ENCODE data around the gene SLC25A12.
"Not testable (repeated sequence)": the region's sequence is repeated elsewhere in the genome, so short reads cannot be mapped to it uniquely, and the experiment has no call there.

The SLC25A12 gene

DNA sequence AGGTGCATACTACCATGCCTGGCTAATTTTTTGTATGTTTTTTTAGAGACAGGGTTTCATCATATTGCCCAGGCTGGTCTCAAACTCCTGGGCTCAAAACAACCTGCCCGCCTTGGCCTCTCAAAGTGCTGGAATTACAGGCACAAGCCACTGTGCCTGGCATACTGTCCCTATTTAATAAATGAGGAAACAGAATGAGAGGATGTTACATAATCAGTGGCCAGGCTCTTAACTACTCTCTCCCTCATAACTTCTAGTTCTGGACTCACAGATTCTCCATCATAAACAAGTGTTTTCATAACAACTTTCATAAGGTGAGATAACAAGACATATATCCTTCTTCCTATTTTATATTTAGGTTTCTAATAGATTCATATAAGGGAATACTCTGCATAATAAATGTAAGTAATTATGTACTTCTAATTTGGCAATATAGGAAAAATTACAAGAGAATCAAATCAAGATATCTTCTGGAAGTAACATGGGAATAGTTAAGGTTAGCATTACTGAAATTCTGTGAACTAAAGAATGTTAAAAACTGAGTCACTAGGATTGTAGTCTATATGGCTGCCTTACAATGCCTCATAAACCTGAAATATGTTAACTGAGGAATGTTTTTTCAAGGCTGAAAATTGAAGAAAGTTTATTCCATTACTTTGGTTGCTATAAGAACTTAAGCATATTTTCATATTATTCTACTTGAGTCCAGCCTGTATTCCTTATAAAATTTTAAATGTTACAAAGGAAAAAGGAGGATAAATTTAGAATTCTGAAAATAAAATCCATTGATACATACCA, 71.3 kb downstream of the SLC25A12 start:
- DNase-seq: no peak

DNA sequence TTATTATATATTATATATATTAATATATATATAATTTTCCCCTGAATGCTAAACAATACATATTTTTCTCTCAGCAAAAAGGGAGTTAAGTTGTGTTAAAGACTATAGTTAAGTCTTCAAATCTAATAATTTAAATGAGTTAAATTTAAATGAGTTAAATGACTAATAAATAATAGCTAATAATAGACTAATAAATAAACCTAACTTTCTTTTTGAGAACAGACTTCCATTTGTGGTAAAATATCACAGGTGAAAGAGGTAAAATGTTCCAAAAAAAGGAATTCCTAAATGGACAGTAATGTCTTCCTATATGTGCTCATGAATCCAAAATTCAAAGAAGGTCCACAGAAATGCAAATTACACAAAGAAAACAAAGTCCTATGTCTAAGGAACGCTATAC, 74.6 kb downstream of the SLC25A12 start:
- DNase-seq: no peak

DNA sequence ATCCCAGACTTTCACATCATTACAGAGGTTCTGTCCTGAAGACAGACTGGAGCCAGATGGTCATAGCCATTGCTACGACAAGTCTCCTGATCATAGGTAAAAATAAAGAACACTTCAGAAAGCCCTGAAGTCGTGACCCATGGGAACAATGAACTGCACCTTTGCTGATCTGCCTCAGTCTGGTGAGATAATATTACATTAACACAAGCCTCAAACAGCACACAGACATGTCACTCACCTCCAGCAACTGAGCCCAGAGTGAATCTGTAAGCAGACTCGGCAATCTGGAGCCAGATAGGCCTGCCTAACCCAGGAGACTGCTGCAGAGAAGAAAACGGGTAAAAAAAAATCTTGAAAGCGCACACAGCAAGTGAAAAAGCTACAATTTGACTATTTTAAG, 79.2 kb downstream of the SLC25A12 start:
- DNase-seq: no peak

- DNase-seq: no peak
Observed at GRCh38 chr2:171814174-171814573, 79.9 kb downstream of the SLC25A12 start.

GRCh38 chr2:171813729-171814128, 80.3 kb downstream of the SLC25A12 start:
- DNase-seq: no peak

DNA sequence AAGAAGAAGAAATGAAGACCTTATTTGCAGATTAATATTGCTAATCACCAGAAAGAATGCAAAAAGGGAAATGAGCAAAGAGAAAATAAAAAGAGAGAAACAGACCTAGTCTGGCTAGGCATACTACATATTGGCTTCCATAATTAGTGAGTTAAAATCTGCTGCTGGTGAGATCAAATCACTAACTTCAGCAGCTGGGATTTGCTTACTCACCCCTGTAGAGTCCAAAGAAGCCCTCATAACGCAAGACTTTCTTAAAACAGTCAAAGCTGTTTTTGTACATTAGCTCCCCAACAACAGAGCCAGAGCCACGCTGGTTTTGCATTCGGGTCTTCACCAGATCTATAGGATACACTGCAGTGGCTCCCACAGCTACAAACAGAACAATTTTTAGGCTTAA, 80.9 kb downstream of the SLC25A12 start:
- no peak for DNase-seq

GRCh38 chr2:171811245-171811628, 82.8 kb downstream of the SLC25A12 start:
- DNase-seq: no peak

DNA sequence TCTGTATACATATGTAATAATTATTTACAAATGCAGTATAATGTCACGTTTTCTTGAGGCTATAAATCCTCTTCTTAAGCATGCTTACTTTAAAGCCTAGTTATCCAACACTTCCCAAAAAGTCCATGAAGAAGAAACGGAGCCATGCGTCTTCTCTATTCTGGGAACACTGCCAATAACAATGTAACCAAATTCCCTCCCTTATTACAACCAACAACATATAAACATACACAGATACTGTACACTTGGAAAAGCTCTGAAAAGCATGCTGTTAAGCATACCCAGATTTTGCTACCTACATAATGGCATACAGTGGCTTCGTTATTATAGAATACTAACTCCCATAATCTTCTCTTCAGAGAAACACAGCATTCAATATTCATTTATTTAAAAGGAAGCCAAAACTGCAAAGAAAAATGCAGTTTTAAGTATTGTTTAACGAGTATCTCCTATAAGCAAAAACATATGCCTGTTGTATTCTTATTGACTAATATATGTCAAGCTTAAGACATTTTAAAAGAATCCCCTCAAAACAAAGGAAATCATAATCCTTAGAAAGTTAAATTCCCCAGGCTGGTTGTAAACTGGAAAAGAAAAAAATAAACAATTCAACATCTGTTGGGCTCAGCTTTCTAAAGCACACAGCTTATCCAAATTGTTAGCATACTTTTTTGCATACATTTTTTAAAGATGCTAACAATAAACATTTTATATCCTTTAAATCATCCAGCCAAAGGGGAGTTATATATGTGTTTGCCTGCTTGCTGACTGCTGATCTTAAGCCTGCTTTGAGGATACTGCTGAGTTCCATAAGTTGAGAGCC, 83.4 kb downstream of the SLC25A12 start:
- no peak for DNase-seq

DNA sequence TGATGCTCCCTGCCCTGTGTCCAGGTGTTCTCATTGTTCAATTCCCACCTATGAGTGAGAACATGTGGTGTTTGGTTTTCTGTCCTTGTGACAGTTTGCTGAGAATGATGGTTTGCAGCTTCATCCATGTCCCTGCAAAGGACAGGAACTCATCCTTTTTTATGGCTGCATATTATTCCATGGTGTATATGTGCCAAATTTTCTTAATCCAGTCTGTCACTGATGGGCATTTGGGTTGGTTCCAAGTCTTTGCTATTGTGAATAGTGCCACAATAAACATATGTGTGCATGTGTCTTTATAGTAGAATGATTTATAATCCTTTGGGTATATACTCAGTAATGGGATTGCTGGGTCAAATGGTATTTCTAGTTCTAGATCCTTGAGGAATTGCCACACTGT, 85.2 kb downstream of the SLC25A12 start:
- DNase-seq: not testable (repeated sequence)

DNA sequence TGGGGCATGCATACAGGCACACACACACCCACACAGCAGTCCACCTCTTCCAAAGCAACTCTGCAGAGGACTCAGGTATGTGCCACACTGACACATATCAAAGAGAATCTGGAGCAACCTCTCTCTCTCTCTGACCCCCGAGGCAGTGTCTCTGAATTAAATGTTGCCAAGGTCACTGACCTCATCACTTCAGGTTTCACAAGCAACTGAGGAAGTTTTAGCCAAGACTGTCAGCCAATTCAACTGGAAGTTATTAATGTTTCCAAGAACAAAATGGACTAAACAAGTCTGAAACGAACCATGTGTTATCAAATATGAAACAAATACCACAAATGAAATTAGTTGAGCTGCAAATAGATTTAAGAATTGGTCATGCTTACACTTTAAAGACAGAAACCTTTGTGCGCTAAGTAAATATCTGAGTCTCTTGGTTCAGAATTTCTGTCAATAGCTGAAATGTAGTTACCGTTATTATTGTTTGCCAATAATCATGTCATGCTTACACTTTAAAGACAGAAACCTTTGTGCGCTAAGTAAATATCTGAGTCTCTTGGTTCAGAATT, 86.1 kb downstream of the SLC25A12 start:
- DNase-seq: no peak

DNA sequence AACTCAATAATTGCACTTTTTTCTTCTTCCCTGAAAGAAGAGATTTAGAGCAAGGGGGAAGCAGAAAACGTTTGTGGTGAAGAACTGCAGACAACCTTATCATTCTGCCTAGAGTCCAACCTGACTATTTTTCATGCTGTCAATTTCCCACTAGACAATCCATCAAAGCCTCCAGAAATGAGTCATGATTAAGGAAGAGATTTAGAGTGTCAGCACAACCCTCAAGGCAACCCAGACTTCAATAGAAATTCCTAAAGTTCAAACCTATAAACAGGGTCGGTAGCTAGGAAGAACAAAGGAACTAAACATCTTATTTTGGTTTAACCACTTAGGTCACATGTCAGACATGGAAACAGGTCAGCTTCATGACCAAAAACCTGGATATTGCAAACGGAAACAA, 86.9 kb downstream of the SLC25A12 start:
- no peak for DNase-seq

- no peak for DNase-seq
Observed at GRCh38 chr2:171804456-171804855, 89.6 kb downstream of the SLC25A12 start.

DNA sequence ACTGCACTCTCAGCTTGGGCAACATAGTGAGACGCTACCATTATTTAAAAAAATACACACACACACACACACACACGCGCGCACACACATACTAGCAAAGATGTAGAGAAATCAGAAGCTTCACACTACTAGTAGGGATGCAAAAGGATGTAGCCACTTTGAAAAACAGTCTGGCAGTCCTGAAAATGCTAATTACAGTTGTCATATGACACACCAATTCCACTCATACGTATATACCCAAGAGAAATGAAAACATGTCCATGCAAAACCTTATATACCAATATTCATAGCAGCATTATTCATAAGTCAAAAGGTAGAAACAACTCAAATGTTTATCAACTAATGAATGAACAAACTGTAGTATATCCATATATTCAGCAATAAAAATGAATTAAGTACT, 90.3 kb downstream of the SLC25A12 start:
- DNase-seq: no peak

DNA sequence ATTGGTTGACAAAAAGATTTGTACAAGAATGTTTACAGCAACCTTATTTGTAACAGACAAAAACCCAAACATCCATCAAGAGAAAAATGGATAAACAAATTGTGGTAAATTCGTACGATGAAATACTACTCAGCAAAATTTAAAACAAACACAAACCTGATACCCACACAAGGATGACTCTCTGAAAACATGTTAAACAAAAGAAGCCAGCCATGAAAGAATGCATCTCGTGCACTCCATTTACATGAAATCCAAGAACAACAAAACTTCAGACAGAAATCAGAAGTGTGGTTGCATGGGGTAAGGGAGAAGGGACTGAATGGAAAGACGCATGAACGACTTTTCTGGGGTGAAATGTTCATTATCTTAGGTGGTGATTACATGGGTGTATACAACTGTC, 93.4 kb downstream of the SLC25A12 start:
- no peak for DNase-seq

GRCh38 chr2:171798156-171798820, 95.8 kb downstream of the SLC25A12 start:
- DNase-seq: no peak

- DNase-seq: no peak
Observed at GRCh38 chr2:171794918-171795317, 99.1 kb downstream of the SLC25A12 start.

- no peak for DNase-seq
Observed at GRCh38 chr2:171793691-171794678, 100.1 kb downstream of the SLC25A12 start.

DNA sequence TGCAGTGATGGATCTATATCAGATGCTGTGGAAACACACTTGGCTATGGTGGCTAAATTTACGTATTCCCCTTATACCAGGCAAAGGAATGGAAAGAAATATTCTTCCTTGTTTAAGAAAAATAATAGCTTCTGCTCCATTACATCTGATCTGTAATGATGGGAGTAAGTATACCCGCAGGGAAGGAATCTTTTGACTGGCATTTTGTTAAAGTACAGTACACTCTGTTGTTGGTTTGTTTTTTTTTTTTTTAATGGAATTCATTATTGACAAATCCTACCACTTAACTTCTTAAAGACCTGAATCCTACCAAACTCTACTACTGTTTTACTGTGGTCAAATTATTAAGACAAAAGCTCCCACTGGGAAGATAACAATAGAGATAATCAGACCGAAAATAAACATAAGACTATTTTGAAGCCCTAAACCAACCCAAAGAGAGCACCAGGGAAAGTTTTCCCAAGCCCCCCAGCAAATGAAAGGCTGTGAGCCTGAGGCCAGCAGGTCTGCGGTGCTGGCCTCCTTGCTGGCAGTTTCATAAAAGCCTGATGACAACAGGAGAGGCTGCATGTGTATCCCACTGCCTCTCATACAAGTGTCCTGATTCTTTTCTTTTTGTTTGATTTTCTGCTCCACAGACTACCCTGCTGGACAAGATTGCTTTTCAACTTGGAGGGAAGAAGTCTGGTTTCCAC, 101.0 kb downstream of the SLC25A12 start:
- no peak for DNase-seq

- no peak for DNase-seq
Observed at GRCh38 chr2:171792157-171792556, 101.9 kb downstream of the SLC25A12 start.

DNA sequence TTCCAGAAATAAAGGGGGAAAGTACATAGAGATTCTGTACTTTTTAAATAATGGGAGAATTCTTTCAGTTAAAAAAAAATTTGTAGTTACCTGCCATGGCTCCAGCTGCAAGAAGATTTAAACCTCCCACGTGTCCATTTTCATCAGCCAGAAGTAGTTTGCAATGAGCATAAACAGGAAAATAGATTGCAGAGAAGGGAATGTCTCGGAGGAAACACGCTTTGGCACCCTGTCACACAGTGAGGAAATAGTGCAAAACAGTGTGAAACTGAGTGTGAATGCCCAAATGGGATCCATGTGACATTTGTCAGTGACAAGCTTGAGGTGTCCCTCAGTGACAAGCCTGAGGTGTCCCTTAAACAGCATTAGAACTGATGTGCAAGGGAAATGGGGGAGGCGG, 102.7 kb downstream of the SLC25A12 start:
- DNase-seq: no peak

DNA sequence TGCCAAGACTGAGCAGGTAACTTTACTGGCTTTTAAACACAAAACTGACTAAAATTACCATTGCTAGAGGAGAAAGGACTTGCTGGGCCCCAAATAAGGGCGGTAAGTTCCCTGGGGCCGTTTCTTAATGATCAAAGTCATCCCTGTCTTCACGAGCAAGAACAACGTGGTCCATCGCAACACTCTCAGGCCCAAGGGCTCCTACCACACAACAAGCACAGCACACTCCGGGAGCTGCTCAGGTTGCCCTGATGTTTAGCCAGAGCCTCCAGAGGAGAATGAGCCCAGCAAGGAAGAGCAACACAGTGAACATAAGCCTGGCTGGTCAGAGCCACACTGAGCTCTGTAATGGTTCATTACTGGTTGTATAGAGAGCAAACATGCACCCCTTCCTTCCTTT, 104.1 kb downstream of the SLC25A12 start:
- no peak for DNase-seq

Data from activated naive CD4-positive, alpha-beta T cell treated with Interleukin-2 at 50 U/mL for 16 hours (primary cell).